Measurements from ENCODE around the gene SLC38A4.
"Not testable (repeated sequence)": the region's sequence is repeated elsewhere in the genome, so short reads cannot be mapped to it uniquely, and the experiment has no call there.

Gene SLC38A4

DNA sequence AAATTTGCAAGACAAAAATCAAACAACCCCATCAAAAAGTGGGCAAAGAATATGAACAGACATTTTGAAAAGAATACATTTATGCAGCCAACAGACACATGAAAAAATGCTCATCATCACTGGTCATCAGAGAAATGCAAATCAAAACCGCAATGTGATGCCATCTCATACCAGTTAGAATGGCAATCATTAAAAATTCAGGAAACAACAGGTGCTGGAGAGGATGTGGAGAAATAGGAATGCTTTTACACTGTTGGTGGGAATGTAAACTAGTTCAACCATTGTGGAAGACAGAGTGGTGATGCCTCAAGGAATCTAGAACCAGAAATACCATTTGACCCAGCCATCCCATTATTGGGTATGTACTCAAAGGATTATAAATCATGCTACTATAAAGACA, 83.5 kb downstream of the SLC38A4 start:
- H3K9me3 Mint-ChIP-seq: peaks cover 56% of the 10 kb centered on the region
- H3K4me3 Mint-ChIP-seq; intact Hi-C loops (cut with micrococcal nuclease); H3K27me3 Mint-ChIP-seq; H3K36me3 Mint-ChIP-seq (ENCODE audit: low read depth); H3K4me1 Mint-ChIP-seq (ENCODE audit: low read depth); H3K27ac Mint-ChIP-seq: not testable (repeated sequence)

- Mint-ChIP-seq H3K4me1 (ENCODE audit: low read depth) (no peaks in the 10 kb centered on the region), H3K27ac (no peak overlapping the region), H3K36me3 (ENCODE audit: low read depth) (no peaks in the 10 kb centered on the region), H3K27me3 (no peaks in the 10 kb centered on the region), H3K9me3 (no peaks in the 10 kb centered on the region), H3K4me3 (no peak overlapping the region)
- intact Hi-C loops (cut with micrococcal nuclease): no loop called here
Observed at GRCh38 chr12:46725332-46725731, 100.5 kb downstream of the SLC38A4 start.

GRCh38 chr12:46723629-46724419, 102.0 kb downstream of the SLC38A4 start:
- H3K9me3 Mint-ChIP-seq: peaks cover 10% of the 10 kb centered on the region
- H3K27ac Mint-ChIP-seq: no peak overlapping the region
- no peaks in the 10 kb centered on the region for H3K36me3 Mint-ChIP-seq (ENCODE audit: low read depth)
- intact Hi-C loops (cut with micrococcal nuclease): no loop called here
- no peaks in the 10 kb centered on the region for H3K27me3 Mint-ChIP-seq
- no peak overlapping the region for H3K4me3 Mint-ChIP-seq
- no peaks in the 10 kb centered on the region for H3K4me1 Mint-ChIP-seq (ENCODE audit: low read depth)

GRCh38 chr12:46722394-46723185, 103.2 kb downstream of the SLC38A4 start:
- intact Hi-C loops (cut with micrococcal nuclease): no loop called here
- no peak overlapping the region for H3K4me3 Mint-ChIP-seq
- H3K27me3 Mint-ChIP-seq: no peaks in the 10 kb centered on the region
- no peaks in the 10 kb centered on the region for H3K36me3 Mint-ChIP-seq (ENCODE audit: low read depth)
- H3K27ac Mint-ChIP-seq: no peak overlapping the region
- H3K4me1 Mint-ChIP-seq (ENCODE audit: low read depth): no peaks in the 10 kb centered on the region
- peaks cover 10% of the 10 kb centered on the region for H3K9me3 Mint-ChIP-seq

DNA sequence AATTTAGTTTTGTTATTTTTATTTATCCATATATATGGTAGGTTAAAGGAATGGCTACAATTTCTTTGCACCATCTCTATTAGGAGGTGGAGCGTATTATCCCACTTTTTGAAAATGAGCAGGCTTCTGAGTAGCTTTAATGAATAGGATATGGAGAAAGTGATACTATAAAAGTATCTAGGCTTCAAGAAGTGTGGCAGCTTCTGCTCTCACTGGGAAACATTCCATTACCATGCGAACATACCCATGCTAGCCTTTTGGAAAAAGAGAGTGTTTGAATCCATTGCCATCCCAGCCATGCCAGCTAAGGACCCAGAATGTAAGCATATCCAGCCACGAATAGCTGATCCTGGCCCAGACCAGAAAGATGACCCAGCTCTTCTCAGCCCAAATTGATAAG, 107.3 kb downstream of the SLC38A4 start:
- Mint-ChIP-seq H3K9me3 (peaks cover 19% of the 10 kb centered on the region), H3K4me3 (no peak overlapping the region), H3K4me1 (ENCODE audit: low read depth) (peaks cover 8% of the 10 kb centered on the region), H3K27me3 (no peaks in the 10 kb centered on the region), H3K27ac (no peak overlapping the region), H3K36me3 (ENCODE audit: low read depth) (no peaks in the 10 kb centered on the region)
- intact Hi-C loops (cut with micrococcal nuclease): no loop called here

- H3K27ac Mint-ChIP-seq: no peak overlapping the region
- H3K4me1 Mint-ChIP-seq (ENCODE audit: low read depth): peaks cover 8% of the 10 kb centered on the region
- H3K36me3 Mint-ChIP-seq (ENCODE audit: low read depth): no peaks in the 10 kb centered on the region
- H3K27me3 Mint-ChIP-seq: no peaks in the 10 kb centered on the region
- H3K4me3 Mint-ChIP-seq: no peak overlapping the region
- intact Hi-C loops (cut with micrococcal nuclease): no loop called here
- H3K9me3 Mint-ChIP-seq: peaks cover 19% of the 10 kb centered on the region
Observed at GRCh38 chr12:46717868-46718267, 107.9 kb downstream of the SLC38A4 start.

- no peak overlapping the region for H3K27ac Mint-ChIP-seq
- H3K4me3 Mint-ChIP-seq: no peak overlapping the region
- H3K9me3 Mint-ChIP-seq: peaks cover 19% of the 10 kb centered on the region
- intact Hi-C loops (cut with micrococcal nuclease): no loop called here
- no peaks in the 10 kb centered on the region for H3K36me3 Mint-ChIP-seq (ENCODE audit: low read depth)
- H3K4me1 Mint-ChIP-seq (ENCODE audit: low read depth): peaks cover 8% of the 10 kb centered on the region
- no peaks in the 10 kb centered on the region for H3K27me3 Mint-ChIP-seq
Observed at GRCh38 chr12:46717159-46717558, 108.6 kb downstream of the SLC38A4 start.

Measured in dendritic cell treated with granulocyte-macrophage colony-stimulating factor and Interleukin-4, amounts not matched to agents 40 ng/mL and 50 ng/mL, for 4 days (primary cell).